Stimulated activated CD4-positive, alpha-beta T cell treated with anti-CD3 and anti-CD28 coated beads, Interleukin-2, amount 100 ng/mL, for 4 hours (primary cell): Measurements from ENCODE around the gene IFNA4.
"Not testable (repeated sequence)": the region's sequence is repeated elsewhere in the genome, so short reads cannot be mapped to it uniquely, and the experiment has no call there.

Source experiments
- DNase-seq: peaks from one replicate; pipeline ENCODE4 v3.0.0-alpha.2; 2020; ENCODE audit warnings: low read depth

The IFNA4 gene

GRCh38 chr9:21187487-21187886 is at the start of gene IFNA4:
IFNA4 (minus strand) TSS chr9:21187587; CDS start chr9:21187531, 56 bp downstream.
- DNase-seq, result not testable (repeated sequence)

DNA sequence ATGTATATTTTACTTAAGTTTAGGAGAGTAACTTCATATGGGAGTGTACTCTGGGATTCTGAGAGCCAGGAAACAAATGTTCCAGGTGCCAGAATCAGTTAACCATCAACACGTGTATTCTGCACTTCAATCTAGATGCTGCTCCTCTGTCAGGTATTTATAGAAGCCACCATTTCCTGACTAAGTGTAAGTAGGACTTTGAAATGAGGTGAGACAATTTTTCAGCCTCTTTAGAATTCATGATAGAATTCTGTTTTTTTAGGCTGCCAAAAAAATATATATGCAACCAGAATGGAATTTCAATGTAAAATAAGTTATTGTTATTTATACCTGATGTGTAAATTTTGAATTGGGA is 49.0 kb upstream of the IFNA4 start:
- DNase-seq, result not testable (repeated sequence)

- not testable (repeated sequence) for DNase-seq
Measured at GRCh38 chr9:21235468-21236359, 48.3 kb upstream of the IFNA4 start.

DNA sequence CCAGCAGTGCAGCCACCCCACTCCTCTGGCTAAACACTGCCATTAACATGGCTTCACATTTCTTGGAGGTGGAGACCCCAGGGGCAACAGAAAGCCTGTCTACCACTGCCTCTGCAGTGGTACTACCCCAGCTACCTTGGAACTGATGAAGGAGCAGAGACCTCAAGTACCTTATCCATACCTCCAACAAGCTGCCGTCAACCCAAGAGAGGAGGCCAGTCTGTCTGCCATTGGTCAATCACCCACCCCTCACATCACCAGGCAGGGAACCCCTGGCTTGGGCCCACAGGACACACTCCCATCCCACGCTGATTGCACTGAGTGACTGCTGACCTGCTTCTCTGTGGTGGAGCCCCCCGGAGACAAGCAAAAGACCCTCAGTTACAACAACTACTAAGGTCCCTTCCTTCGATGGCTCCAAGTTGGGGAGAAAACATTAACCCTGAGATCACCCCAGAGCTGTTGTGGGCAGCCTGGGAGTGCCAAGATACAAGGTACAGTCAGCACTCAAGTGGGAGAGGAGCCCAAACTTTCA is 46.8 kb upstream of the IFNA4 start:
- no peak for DNase-seq

DNA sequence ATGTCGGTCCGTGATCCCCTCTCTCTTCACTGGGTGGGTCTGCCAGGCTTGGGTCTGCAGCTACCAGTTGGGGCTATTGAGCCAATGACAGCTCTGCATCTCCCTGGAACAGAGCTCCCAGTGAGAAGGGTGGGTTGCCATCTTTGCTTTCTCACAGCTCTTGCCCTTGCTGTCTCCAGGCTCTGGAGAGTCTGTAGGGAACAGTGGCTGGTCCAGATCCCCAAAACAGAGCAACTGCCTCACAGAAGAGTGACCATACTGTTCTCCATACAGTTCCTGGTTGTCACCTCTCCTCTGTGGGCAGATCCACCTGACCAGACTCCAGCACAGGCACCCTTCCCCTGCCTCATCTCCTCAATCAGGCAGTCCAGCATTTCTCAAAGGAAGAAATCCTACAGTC is 45.9 kb upstream of the IFNA4 start:
- no peak for DNase-seq

- no peak for DNase-seq
Measured at GRCh38 chr9:21228122-21228521, 40.7 kb upstream of the IFNA4 start, which contains the start of gene IFNA17. IFNA17 (minus strand) TSS chr9:21228222; CDS start chr9:21228173, 49 bp downstream.

DNA sequence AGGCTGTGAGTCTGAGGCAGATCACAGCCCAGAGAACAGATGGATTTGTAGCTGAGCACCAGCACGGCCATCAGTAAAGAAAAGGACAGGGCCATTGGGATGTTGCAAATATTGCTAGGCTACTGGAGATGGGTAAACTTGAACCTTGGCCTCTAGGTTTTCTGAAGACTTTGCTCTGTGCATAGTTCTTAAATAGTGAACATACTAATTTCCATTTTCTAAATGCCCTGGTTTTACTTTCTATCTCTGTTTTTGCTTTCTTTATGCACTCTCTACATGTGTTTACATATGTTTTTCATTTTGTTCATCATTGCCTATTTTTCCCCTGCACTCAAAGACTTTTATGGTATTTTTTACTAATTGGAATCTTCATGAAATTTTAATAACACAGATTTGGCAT is 29.8 kb upstream of the IFNA4 start, which contains the start of gene IFNA16:
TSS of gene IFNA16 (minus strand) at position 101 of the 400 bp plus-strand sequence. CDS start at position 95, 6 bp downstream.
- not testable (repeated sequence) for DNase-seq

DNA sequence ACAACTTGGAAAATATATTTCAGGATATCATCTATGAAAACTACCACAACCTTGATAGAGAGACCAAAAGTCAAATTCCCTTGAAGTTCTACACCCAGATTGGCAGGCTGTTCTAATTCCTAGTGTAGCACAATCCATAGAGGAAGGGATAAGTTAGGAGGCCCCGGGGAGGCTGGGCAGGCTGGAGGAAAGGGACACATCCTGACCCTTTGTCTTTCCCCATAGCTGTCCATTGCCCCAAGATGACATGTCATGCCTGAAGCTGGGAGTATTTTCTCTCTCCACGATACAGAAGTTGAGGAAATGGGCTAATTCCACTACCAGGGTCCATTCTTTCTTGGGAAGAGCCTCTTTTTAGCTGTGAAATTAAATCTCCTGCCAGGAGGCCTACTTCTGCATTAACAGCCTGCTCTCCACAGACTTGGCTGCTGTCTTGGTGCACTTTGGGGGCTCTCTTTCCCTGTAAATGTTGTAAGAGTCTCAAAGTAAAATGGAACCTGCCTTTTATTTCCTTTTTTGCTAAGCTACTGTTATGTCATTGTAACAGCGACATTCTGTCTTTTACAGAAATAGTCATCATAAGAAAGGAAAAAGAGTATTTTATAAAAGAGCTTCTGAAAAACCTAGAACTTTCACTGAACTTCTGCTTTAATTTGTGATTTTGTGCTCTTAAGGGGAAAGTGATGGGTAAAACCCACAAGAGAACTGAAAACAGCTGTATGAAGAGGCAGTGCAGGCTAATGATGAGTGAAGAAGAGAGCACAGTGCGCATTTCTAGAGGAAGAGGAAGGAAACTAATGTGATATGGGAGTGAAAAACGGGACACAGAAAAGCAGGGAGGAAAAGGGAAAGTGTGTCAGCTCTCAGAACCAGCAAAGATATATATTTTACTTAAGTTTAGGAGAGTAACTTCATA is 26.3 kb upstream of the IFNA4 start:
- not testable (repeated sequence) for DNase-seq

DNA sequence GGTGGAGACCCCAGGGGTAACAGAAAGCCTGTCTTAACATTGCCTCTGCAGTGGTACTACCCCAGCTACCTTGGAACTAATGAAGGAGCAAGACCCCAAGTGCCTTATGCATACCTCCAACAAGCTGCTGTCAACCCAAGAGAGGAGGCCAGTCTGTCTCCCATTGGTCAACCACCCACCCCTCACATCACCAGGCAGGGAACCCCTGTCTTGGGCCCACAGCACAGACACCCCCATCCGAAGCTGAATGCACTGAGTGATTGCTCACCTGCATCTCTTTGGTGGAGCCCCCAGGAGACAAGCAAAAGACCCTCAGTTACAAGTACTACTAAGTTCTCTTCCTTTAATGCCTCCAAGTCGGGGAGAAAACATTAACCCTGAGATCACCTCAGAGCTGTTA is 24.8 kb upstream of the IFNA4 start:
- DNase-seq, result not testable (repeated sequence)

DNA sequence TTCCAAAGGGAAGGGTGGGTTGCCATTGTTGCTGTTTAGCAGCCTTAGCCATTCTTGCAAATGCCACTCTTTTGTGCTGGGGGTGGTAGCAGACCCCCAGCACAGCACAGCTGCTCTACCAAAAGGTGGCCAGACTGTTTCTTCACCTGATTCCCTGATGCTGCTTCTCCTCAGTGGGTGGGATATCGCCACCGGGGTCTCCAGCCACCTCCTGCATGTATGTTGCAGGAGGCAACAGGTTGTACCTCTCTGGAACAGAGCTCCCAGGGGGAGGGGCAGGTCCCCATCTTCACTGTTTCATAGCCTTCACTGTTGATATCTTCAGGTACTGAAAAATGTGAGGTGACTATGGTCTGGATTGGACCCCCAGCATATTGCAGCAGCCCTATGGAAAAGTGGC is 23.4 kb upstream of the IFNA4 start:
- DNase-seq, result not testable (repeated sequence)

DNA sequence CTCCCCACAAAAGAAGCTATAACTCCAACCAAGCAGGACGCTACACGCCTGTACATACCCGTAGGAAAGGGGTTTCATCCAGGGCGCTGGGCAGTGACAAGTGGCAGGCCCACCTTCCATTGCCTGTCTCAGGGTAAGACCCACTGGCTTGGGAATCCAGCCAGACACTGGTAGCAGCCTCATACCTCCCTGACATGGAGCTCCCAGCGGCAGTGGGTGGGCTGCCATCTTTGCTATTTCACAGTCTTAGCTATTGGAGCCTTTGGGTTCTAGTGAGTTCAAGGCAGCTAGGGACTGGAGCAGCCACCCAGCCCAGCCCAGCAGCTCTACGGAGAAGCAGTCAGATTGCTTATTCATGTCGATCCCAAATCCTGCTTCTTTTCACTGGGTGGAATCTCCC is 22.9 kb upstream of the IFNA4 start:
- no peak for DNase-seq

- not testable (repeated sequence) for DNase-seq
Measured at GRCh38 chr9:21207043-21207442, 19.7 kb upstream of the IFNA4 start, which contains the start of gene IFNA10. IFNA10 (minus strand) TSS chr9:21207143; CDS start chr9:21207097, 46 bp downstream.

DNA sequence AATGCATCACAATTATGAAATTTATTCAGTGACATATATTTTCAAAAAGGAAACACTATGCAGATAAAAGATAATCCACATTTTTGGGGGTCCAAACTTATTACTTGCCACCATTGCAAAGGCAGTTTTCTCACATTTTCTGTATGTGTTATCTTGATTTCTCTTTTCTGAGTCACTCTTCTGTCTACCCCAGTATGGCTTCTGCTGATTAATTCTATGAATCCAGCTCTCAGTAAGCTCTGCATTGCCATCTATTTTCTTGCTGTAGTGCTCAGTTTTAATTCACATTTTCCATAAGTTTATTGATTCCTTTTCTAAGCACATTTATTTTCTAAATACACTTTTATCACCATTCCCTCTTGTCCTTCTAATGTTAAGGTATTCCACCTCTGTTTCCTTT is 17.8 kb upstream of the IFNA4 start:
- DNase-seq, result no peak

- not testable (repeated sequence) for DNase-seq
Measured at GRCh38 chr9:21202105-21202504, 14.7 kb upstream of the IFNA4 start, which contains the start of gene IFNA7. IFNA7 (minus strand) TSS chr9:21202205; CDS start chr9:21202165, 40 bp downstream.

- DNase-seq, result not testable (repeated sequence)
Measured at GRCh38 chr9:21194867-21195776, 7.7 kb upstream of the IFNA4 start.

DNA sequence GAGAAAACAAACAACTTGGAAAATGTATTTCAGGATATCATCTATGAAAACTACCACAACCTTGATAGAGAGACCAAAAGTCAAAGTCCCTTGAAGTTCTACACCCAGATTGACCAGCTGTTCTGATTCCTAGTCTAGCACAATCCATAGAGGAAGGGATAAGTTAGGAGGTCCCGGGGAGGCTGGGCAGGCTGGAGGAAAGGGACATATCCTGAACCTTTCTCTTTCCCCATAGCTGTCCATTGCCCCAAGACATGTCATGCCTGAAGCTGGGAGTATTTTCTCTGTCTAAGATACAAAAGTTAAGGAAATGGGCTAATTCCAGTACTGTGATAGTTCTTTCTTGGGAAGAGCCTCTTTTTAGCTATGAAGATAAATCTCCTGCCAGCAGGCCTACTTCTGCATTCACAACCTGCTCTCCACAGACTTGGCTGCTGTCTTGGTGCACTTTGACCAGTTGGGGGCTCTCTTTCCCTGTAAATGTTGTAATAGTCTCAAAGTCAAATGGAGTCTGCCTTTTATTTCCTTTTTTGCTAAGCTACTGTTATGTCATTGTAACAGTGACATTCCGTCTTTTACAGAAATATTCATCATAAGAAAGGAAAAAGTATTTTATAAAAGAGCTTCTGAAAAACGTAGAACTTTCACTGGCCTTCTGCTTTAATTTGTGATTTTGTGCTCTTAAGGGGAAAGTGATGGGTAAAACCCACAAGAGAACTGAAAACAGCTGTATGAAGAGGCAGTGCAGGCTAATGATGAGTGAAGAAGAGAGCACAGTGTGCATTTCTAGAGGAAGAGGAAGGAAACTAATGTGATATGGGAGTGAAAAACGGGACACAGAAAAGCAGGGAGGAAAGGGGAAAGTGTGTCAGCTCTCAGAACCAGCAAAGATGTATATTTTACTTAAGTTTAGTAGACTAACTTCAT is 4.3 kb downstream of the IFNA4 start:
- not testable (repeated sequence) for DNase-seq

DNA sequence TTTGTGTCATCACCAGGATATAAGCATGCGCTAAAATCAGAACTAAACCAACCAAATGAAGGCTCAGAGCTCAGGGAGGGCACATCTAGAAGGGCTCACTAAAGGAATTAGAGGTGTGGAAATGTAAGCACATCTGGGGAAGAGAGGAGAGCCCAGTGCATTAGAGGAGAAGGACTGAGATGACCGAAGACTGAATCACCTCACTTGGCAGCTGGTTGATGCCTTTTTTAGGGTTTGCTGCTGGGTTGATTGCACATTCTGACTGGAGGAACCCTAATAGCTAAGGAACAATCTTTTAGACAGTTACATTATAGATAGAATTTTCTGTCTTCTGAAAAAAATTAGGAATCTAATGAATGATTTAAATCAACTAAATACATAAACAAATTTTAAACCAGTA is 12.7 kb downstream of the IFNA4 start:
- no peak for DNase-seq

GRCh38 chr9:21172156-21172555 is 15.2 kb downstream of the IFNA4 start:
- DNase-seq, result no peak

DNA sequence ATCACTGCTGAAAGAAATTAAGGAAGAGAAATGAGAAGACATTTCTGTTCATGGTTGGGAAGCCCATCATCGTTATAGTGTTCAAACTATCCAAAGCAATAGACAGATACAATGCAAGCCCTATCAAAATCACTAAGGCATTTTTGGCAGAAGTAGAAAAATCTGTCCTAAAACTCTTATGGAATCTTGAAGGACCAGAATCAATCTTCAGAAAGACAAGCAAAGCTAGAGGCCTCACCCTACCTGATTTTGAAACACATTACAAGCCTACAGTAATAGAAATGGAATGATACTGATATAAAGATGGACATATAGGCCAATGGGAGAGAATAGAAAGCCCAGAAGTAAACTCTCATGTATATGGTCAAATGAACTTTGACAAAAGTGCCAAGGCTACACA is 16.0 kb downstream of the IFNA4 start:
- no peak for DNase-seq

GRCh38 chr9:21166560-21166959 is 20.8 kb downstream of the IFNA4 start, which contains the start of gene IFNA21:
IFNA21 (minus strand) TSS chr9:21166660; CDS start chr9:21166612, 48 bp downstream.
- DNase-seq, result not testable (repeated sequence)
